Activated CD4-positive, alpha-beta T cell treated with anti-CD3 and anti-CD28 coated beads, Interleukin-2, amount 10 ng/mL, durations not matched to agents 7 days and 5 days (primary cell): ENCODE measurements around the gene CDH15. TPM values are rescaled to one million over a fixed set of nuclear protein-coding genes. Genes with fewer than 3 reads are reported as not detected.

Source experiments
- CTCF ChIA-PET: fragments of 350-600 bp; sonication (Branson Sonifier 250); formaldehyde crosslinking; loops from one replicate; lab custom pipeline; 2021; ENCODE audit warnings: antibody characterized with exemption; lab: Charles Lee
- POLR2A ChIA-PET: fragments of 350-600 bp; sonication (Branson Sonifier 250); formaldehyde crosslinking; loops from one replicate; lab custom pipeline; 2021; ENCODE audit warnings: antibody characterized with exemption; lab: Charles Lee
- DNase-seq: peaks from one replicate; pipeline ENCODE4 v3.0.0-alpha.2; 2020
- H3K27ac Mint-ChIP-seq: one replicate; pipeline ENCODE4 v1.8.0; 2021; ENCODE audit warnings: mild to moderate bottlenecking, moderate library complexity, mixed read lengths
- H3K27me3 Mint-ChIP-seq: one replicate; pipeline ENCODE4 v1.8.0; 2021; ENCODE audit warnings: mixed read lengths
- H3K36me3 Mint-ChIP-seq: one replicate; pipeline ENCODE4 v1.8.0; 2021; ENCODE audit warnings: low read depth, mixed read lengths
- H3K4me1 Mint-ChIP-seq: one replicate; pipeline ENCODE4 v1.8.0; 2021; ENCODE audit warnings: mixed read lengths
- H3K4me3 Mint-ChIP-seq: one replicate; pipeline ENCODE4 v1.8.0; 2021; ENCODE audit warnings: mild to moderate bottlenecking, moderate library complexity, mixed read lengths
- H3K9me3 Mint-ChIP-seq: one replicate; pipeline ENCODE4 v1.8.0; 2021; ENCODE audit warnings: mixed read lengths
- total RNA-seq, 2 experiments: library from RNA; stranded (reverse); gene quantifications; one replicate each; pipeline ENCODE4 v1.2.3, GENCODE V29; 2021

The CDH15 gene
- total RNA-seq, 2 experiments from 2014 or later: not detected

- H3K9me3 Mint-ChIP-seq: no peaks in the 10 kb centered on the region
- H3K36me3 Mint-ChIP-seq: peaks cover 3% of the 10 kb centered on the region
- peaks cover 38% of the 10 kb centered on the region for H3K27me3 Mint-ChIP-seq
- H3K4me1 Mint-ChIP-seq: peaks cover 14% of the 10 kb centered on the region
- CTCF ChIA-PET: no interaction called here
- H3K4me3 Mint-ChIP-seq: peak within 1 kb of the TSS; percentile 38
- POLR2A ChIA-PET: no interaction called here
- no peak within 1 kb of the TSS for H3K27ac Mint-ChIP-seq
- no peak for DNase-seq
These were observed 28.7 kb downstream of the CDH15 start, which contains the start of gene SLC22A31 for GRCh38 chr16:89200124-89200849. SLC22A31 (minus strand) TSS chr16:89200537; CDS start chr16:89200501, 36 bp downstream.

GRCh38 chr16:89200850-89201411, 29.4 kb downstream of the CDH15 start:
- Mint-ChIP-seq H3K27me3 (peaks cover 38% of the 10 kb centered on the region), H3K9me3 (no peaks in the 10 kb centered on the region), H3K4me1 (peaks cover 14% of the 10 kb centered on the region), H3K4me3 (peak overlapping the region; percentile 38), H3K27ac (no peak overlapping the region), H3K36me3 (peaks cover 3% of the 10 kb centered on the region)
- ChIA-PET CTCF (no interaction called here), POLR2A (no interaction called here)
- DNase-seq: no peak

GRCh38 chr16:89201439-89202377, 30.2 kb downstream of the CDH15 start:
- ChIA-PET CTCF (no interaction called here), POLR2A (no interaction called here)
- DNase-seq: peak; percentile 73
- Mint-ChIP-seq H3K4me3 (no peak overlapping the region), H3K4me1 (peaks cover 14% of the 10 kb centered on the region), H3K36me3 (peaks cover 3% of the 10 kb centered on the region), H3K9me3 (no peaks in the 10 kb centered on the region), H3K27me3 (peaks cover 40% of the 10 kb centered on the region), H3K27ac (no peak overlapping the region)

GRCh38 chr16:89202422-89203215, 31.1 kb downstream of the CDH15 start:
- H3K4me3 Mint-ChIP-seq: no peak overlapping the region
- H3K27ac Mint-ChIP-seq: peak overlapping the region; percentile 31
- no peak for DNase-seq
- CTCF ChIA-PET: interaction anchor here (0.9 kb wide), 1 partner anchor 13 kb away, joined by 3 read pairs; no protein-coding TSS in a partner anchor
- H3K9me3 Mint-ChIP-seq: no peaks in the 10 kb centered on the region
- H3K4me1 Mint-ChIP-seq: peaks cover 14% of the 10 kb centered on the region
- POLR2A ChIA-PET: no interaction called here
- H3K36me3 Mint-ChIP-seq: peaks cover 3% of the 10 kb centered on the region
- peaks cover 40% of the 10 kb centered on the region for H3K27me3 Mint-ChIP-seq

GRCh38 chr16:89207993-89208392, 36.4 kb downstream of the CDH15 start:
- CTCF ChIA-PET: interaction anchor here (0.6 kb wide), 2 partner anchors 10 to 134 kb away, joined by 3 read pairs; partner anchors contain the start of gene ZNF778

GRCh38 chr16:89209522-89210044, 38.0 kb downstream of the CDH15 start:
- H3K36me3 Mint-ChIP-seq: no peaks in the 10 kb centered on the region
- H3K27me3 Mint-ChIP-seq: peaks cover 10% of the 10 kb centered on the region
- no peaks in the 10 kb centered on the region for H3K4me1 Mint-ChIP-seq
- ChIA-PET POLR2A (no interaction called here), CTCF (no interaction called here)
- H3K9me3 Mint-ChIP-seq: no peaks in the 10 kb centered on the region
- H3K4me3 Mint-ChIP-seq: no peak overlapping the region
- H3K27ac Mint-ChIP-seq: no peak overlapping the region
- DNase-seq: no peak

More at GRCh38 chr16:89207993-89208392, 36.4 kb downstream of the CDH15 start:
- Mint-ChIP-seq H3K27me3 (peaks cover 23% of the 10 kb centered on the region), H3K36me3 (peaks cover 2% of the 10 kb centered on the region), H3K27ac (no peak overlapping the region), H3K4me1 (no peaks in the 10 kb centered on the region), H3K4me3 (no peak overlapping the region), H3K9me3 (no peaks in the 10 kb centered on the region)
- no peak for DNase-seq
- POLR2A ChIA-PET: no interaction called here

GRCh38 chr16:89210165-89210903, 38.8 kb downstream of the CDH15 start:
- H3K9me3 Mint-ChIP-seq: no peaks in the 10 kb centered on the region
- H3K4me3 Mint-ChIP-seq: no peak overlapping the region
- POLR2A ChIA-PET: no interaction called here
- no peak for DNase-seq
- CTCF ChIA-PET: interaction anchor here (1.2 kb wide), 1 partner anchor 365 kb away, joined by 4 read pairs; the partner anchor contains the start of gene CPNE7
- H3K27ac Mint-ChIP-seq: no peak overlapping the region
- H3K27me3 Mint-ChIP-seq: peaks cover 5% of the 10 kb centered on the region
- H3K4me1 Mint-ChIP-seq: no peaks in the 10 kb centered on the region
- H3K36me3 Mint-ChIP-seq: no peaks in the 10 kb centered on the region

- CTCF ChIA-PET: interaction anchor here (1.2 kb wide), 1 partner anchor 364 kb away, joined by 4 read pairs; the partner anchor contains the start of gene CPNE7
- POLR2A ChIA-PET: no interaction called here
- Mint-ChIP-seq H3K4me1 (no peaks in the 10 kb centered on the region), H3K36me3 (no peaks in the 10 kb centered on the region), H3K27ac (no peak overlapping the region), H3K9me3 (no peaks in the 10 kb centered on the region), H3K4me3 (no peak overlapping the region), H3K27me3 (peaks cover 5% of the 10 kb centered on the region)
- no peak for DNase-seq
These were observed 39.5 kb downstream of the CDH15 start for GRCh38 chr16:89210904-89211515.

GRCh38 chr16:89216315-89217137, 45.0 kb downstream of the CDH15 start:
- peak overlapping the region; percentile 85 for H3K4me3 Mint-ChIP-seq
- ChIA-PET POLR2A (no interaction called here), CTCF (interaction anchor here (0.7 to 1.5 kb wide), 10 partner anchors 8 to 417 kb away, joined by 3 to 6 read pairs (median 4); partner anchors contain the start of gene TRAPPC2L)
- H3K27ac Mint-ChIP-seq: peak overlapping the region; percentile 95
- peaks cover 18% of the 10 kb centered on the region for H3K4me1 Mint-ChIP-seq
- peaks cover 2% of the 10 kb centered on the region for H3K36me3 Mint-ChIP-seq
- peak; percentile 89 for DNase-seq
- H3K9me3 Mint-ChIP-seq: no peaks in the 10 kb centered on the region
- no peaks in the 10 kb centered on the region for H3K27me3 Mint-ChIP-seq

GRCh38 chr16:89217138-89217387, 45.5 kb downstream of the CDH15 start:
- POLR2A ChIA-PET: no interaction called here
- H3K36me3 Mint-ChIP-seq: peaks cover 8% of the 10 kb centered on the region
- H3K27me3 Mint-ChIP-seq: no peaks in the 10 kb centered on the region
- CTCF ChIA-PET: interaction anchor here (1.2 to 1.4 kb wide), 3 partner anchors 23 to 359 kb away, joined by 3 to 7 read pairs (median 4); no protein-coding TSS in a partner anchor
- DNase-seq: no peak
- H3K4me1 Mint-ChIP-seq: peaks cover 18% of the 10 kb centered on the region
- H3K27ac Mint-ChIP-seq: peak overlapping the region; percentile 95
- no peaks in the 10 kb centered on the region for H3K9me3 Mint-ChIP-seq
- H3K4me3 Mint-ChIP-seq: peak overlapping the region; percentile 85
